DND-41 (cell line): ENCODE results near the gene NME3.

Experiments used
- ATAC-seq: fragments of 200-7000 bp; cut with Tn5 transposase; 3 replicates; pipeline ENCODE4 v1.9.1; 2021; ENCODE audit warnings: low read depth; ENCODE audit not compliant: insufficient read depth
- DNase-seq: peaks from one replicate; pipeline ENCODE4 v3.0.0-alpha.2; 2020
- H2AFZ ChIP-seq: 2 replicates; pipeline ENCODE4 v1.6.0; 2012; ENCODE audit warnings: low read depth, low read length
- H3K27ac ChIP-seq: 2 replicates; pipeline ENCODE4 v1.5.1; 2012; ENCODE audit warnings: low read length, inconsistent platforms
- H3K27me3 ChIP-seq: fragments of 200-600 bp; sonication (generic); 2 replicates; pipeline ENCODE4 v1.6.0; 2012; ENCODE audit warnings: low read length, mild to moderate bottlenecking, inconsistent platforms; ENCODE audit not compliant: insufficient read depth, poor library complexity
- H3K36me3 ChIP-seq: 2 replicates; pipeline ENCODE4 v1.5.1; 2012; ENCODE audit warnings: low read length, inconsistent platforms; ENCODE audit not compliant: insufficient read depth
- H3K4me1 ChIP-seq: 2 replicates; pipeline ENCODE4 v1.5.1; 2012; ENCODE audit warnings: mild to moderate bottlenecking, low read length; ENCODE audit not compliant: insufficient read depth
- H3K4me2 ChIP-seq: 2 replicates; pipeline ENCODE4 v1.6.0; 2012; ENCODE audit warnings: mild to moderate bottlenecking, moderate library complexity, low read length, inconsistent platforms; ENCODE audit not compliant: insufficient read depth
- H3K4me3 ChIP-seq, 2 experiments: fragments of 200-600 bp in 1 of 2; shearing (Covaris generic) in 1 of 2; 2 replicates each; pipeline ENCODE4 v1.5.1; 2012 to 2016; ENCODE audit warnings: inconsistent platforms in 2 of 2, low read length in 2 of 2, mild to moderate bottlenecking in 2 of 2, low read depth in 1 of 2, moderate library complexity in 1 of 2
- H3K79me2 ChIP-seq: 2 replicates; pipeline ENCODE4 v1.6.0; 2012; ENCODE audit warnings: low read length, inconsistent platforms; ENCODE audit not compliant: insufficient read depth
- H3K9ac ChIP-seq: 2 replicates; pipeline ENCODE4 v1.6.0; 2012; ENCODE audit warnings: low read depth, mild to moderate bottlenecking, inconsistent platforms, low read length, moderate library complexity
- H3K9me3 ChIP-seq: 2 replicates; pipeline ENCODE4 v1.5.1; 2012; ENCODE audit warnings: low read length, moderate library complexity, mild to moderate bottlenecking, inconsistent platforms; ENCODE audit not compliant: insufficient read depth, severe bottlenecking
- H4K20me1 ChIP-seq: 2 replicates; pipeline ENCODE4 v1.6.0; 2012; ENCODE audit warnings: low read length; ENCODE audit not compliant: insufficient read depth
- CTCF ChIP-seq: IDR thresholded peaks from 2 replicates; pipeline ENCODE4 v1.5.1; 2012; ENCODE audit warnings: borderline replicate concordance, low read length, moderate library complexity, mild to moderate bottlenecking; ENCODE audit not compliant: poor library complexity, severe bottlenecking; ENCODE audit errors: extremely low read depth
- EZH2 ChIP-seq: IDR thresholded peaks from 3 replicates; pipeline ENCODE4 v1.6.1; 2012; ENCODE audit warnings: borderline replicate concordance, low read depth, mild to moderate bottlenecking, moderate library complexity, low read length, inconsistent platforms; ENCODE audit not compliant: severe bottlenecking

The NME3 gene

GRCh38 chr16:1723450-1724147, 47.7 kb downstream of the NME3 start:
- TF ChIP-seq CTCF (peak; percentile 77), EZH2 (no peak)
- no peak overlapping the region for H2AFZ ChIP-seq
- DNase-seq: peak; percentile 38
- H3K4me1 ChIP-seq: peaks cover 23% of the 10 kb centered on the region
- H3K27me3 ChIP-seq: no peaks in the 10 kb centered on the region
- H3K4me3 ChIP-seq: no peak overlapping the region
- no peak for ATAC-seq
- no peaks in the 10 kb centered on the region for H3K9me3 ChIP-seq
- no peak overlapping the region for H3K4me2 ChIP-seq
- peaks cover 39% of the 10 kb centered on the region for H3K36me3 ChIP-seq
- H3K27ac ChIP-seq: 0 out of 2 replicates have a peak overlapping the region, but pooled peaks have one; percentile 37
- H3K79me2 ChIP-seq: peaks cover 35% of the 10 kb centered on the region
- H4K20me1 ChIP-seq: peaks cover 39% of the 10 kb centered on the region
- H3K9ac ChIP-seq: no peak overlapping the region

GRCh38 chr16:1721372-1721771, 50.0 kb downstream of the NME3 start:
- peaks cover 22% of the 10 kb centered on the region for H4K20me1 ChIP-seq
- no peak overlapping the region for H3K4me3 ChIP-seq
- no peak for TF ChIP-seq CTCF
- TF ChIP-seq EZH2: no peak
- H3K9me3 ChIP-seq: no peaks in the 10 kb centered on the region
- peaks cover 18% of the 10 kb centered on the region for H3K36me3 ChIP-seq
- H3K4me2 ChIP-seq: no peak overlapping the region; the same call in 1 of the 2 replicates
- no peak for ATAC-seq
- peaks cover 23% of the 10 kb centered on the region for H3K4me1 ChIP-seq
- no peak overlapping the region for H3K9ac ChIP-seq
- H3K27me3 ChIP-seq: no peaks in the 10 kb centered on the region
- no peak for DNase-seq
- H3K27ac ChIP-seq: no peak overlapping the region
- H3K79me2 ChIP-seq: peaks cover 38% of the 10 kb centered on the region
- no peak overlapping the region for H2AFZ ChIP-seq
